ENCODE measurements around the gene AKAP13. TPM values are rescaled to one million over a fixed set of nuclear protein-coding genes. Genes with fewer than 3 reads are reported as not detected.

AKAP13 gene
- total and polyA plus RNA-seq, 9 donors = 45.3 to 190 (median 98.6) TPM

GRCh38 chr15:85551221-85551832 is 170.9 kb downstream of the AKAP13 start:
- intact Hi-C loops (cut with DNase I) = no loop called here
- no peak overlapping the region for H3K4me3 ChIP-seq
- no peaks in the 10 kb centered on the region for H3K36me3 ChIP-seq
- no peak for TF ChIP-seq EP300 (IDR thresholded peaks at IDR 0.05)
- no peak for TF ChIP-seq POLR2A (IDR thresholded peaks at IDR 0.05)
- no peak for TF ChIP-seq CTCF (IDR thresholded peaks at IDR 0.05)
- H3K4me1 ChIP-seq (ENCODE audit: insufficient read depth) = no peaks in the 10 kb centered on the region
- WGBS, 3 donors = 60 to 63% (median 62%) methylated on average over 3 of the region's 3 CpGs
- H3K27me3 ChIP-seq = no peaks in the 10 kb centered on the region
- no peaks in the 10 kb centered on the region for H3K9me3 ChIP-seq
- no peak overlapping the region for H3K27ac ChIP-seq
- no peak for DNase-seq

GRCh38 chr15:85554852-85555521 is 174.6 kb downstream of the AKAP13 start:
- TF ChIP-seq CTCF (IDR thresholded peaks at IDR 0.05) (no peak), POLR2A (IDR thresholded peaks at IDR 0.05) (no peak), EP300 (IDR thresholded peaks at IDR 0.05) (no peak)
- DNase-seq = no peak
- Histone ChIP-seq H3K36me3 (no peaks in the 10 kb centered on the region), H3K9me3 (no peaks in the 10 kb centered on the region), H3K27me3 (no peaks in the 10 kb centered on the region), H3K27ac (no peak overlapping the region), H3K4me3 (no peak overlapping the region), H3K4me1 (ENCODE audit: insufficient read depth) (peaks cover 2% of the 10 kb centered on the region)
- 86 to 90% (median 88%) methylated on average over 7 of the region's 7 CpGs for WGBS, 3 donors
- intact Hi-C loops (cut with DNase I) = no loop called here

- Histone ChIP-seq H3K27ac (no peak overlapping the region), H3K9me3 (no peaks in the 10 kb centered on the region), H3K4me1 (ENCODE audit: insufficient read depth) (peaks cover 2% of the 10 kb centered on the region), H3K36me3 (no peaks in the 10 kb centered on the region), H3K4me3 (no peak overlapping the region), H3K27me3 (no peaks in the 10 kb centered on the region)
- 86 to 91% (median 91%) methylated on average over 5 of the region's 5 CpGs for WGBS, 3 donors
- TF ChIP-seq EP300 (IDR thresholded peaks at IDR 0.05) (no peak), CTCF (IDR thresholded peaks at IDR 0.05) (no peak), POLR2A (IDR thresholded peaks at IDR 0.05) (no peak)
- no peak for DNase-seq
- intact Hi-C loops (cut with DNase I) = no loop called here
These were observed 175.6 kb downstream of the AKAP13 start for GRCh38 chr15:85555875-85556617.

GRCh38 chr15:85556618-85556895 is 176.2 kb downstream of the AKAP13 start:
- WGBS, 3 donors = 94 to 95% (median 94%) methylated on average over 2 of the region's 2 CpGs
- intact Hi-C loops (cut with DNase I) = no loop called here
- Histone ChIP-seq H3K36me3 (no peaks in the 10 kb centered on the region), H3K9me3 (no peaks in the 10 kb centered on the region), H3K27me3 (no peaks in the 10 kb centered on the region), H3K4me1 (ENCODE audit: insufficient read depth) (peaks cover 2% of the 10 kb centered on the region), H3K27ac (no peak overlapping the region), H3K4me3 (no peak overlapping the region)
- TF ChIP-seq POLR2A (IDR thresholded peaks at IDR 0.05) = no peak
- TF ChIP-seq CTCF (IDR thresholded peaks at IDR 0.05) = no peak
- no peak for DNase-seq

All from ovary (tissue), 9 donors.